GM12892 (cell line): ENCODE measurements around the gene PPT1.

Experiments used
- POLR2A ChIP-seq: IDR thresholded peaks from 2 replicates; pipeline ENCODE4 v1.6.1; 2011; ENCODE audit warnings: low read depth, low read length, control low read depth
- POLR2AphosphoS5 ChIP-seq: IDR thresholded peaks from 2 replicates; pipeline ENCODE4 v1.6.1; 2011; ENCODE audit warnings: low read depth, low read length, control low read depth
- TAF1 ChIP-seq: IDR thresholded peaks from 2 replicates; pipeline ENCODE4 v1.6.1; 2011; ENCODE audit warnings: low read depth, mild to moderate bottlenecking, control low read depth, low read length, borderline replicate concordance

GRCh38 chr1:40029608-40030007, 67.4 kb downstream of the PPT1 start:
- TF ChIP-seq TAF1 (no peak), POLR2A (no peak), POLR2AphosphoS5 (no peak)
